HL-60 (cell line): Measurements from ENCODE around the gene RBM10.

ENCODE experiments used
- GABPA ChIP-seq: IDR thresholded peaks from 2 replicates; pipeline ENCODE4 v1.6.1; 2012; ENCODE audit warnings: low read depth
- POLR2AphosphoS5 ChIP-seq: IDR thresholded peaks from 2 replicates; pipeline ENCODE4 v1.6.1; 2012; ENCODE audit warnings: low read depth
- SPI1 ChIP-seq: IDR thresholded peaks from 2 replicates; pipeline ENCODE4 v1.6.1; 2012; ENCODE audit warnings: low read depth, mild to moderate bottlenecking, borderline replicate concordance
- TF ChIP-seq, protein P1 (sequence below): IDR thresholded peaks from one replicate; pipeline ENCODE4 v1.5.1; 2011; ENCODE audit warnings: low read length, control low read depth, inconsistent platforms; ENCODE audit not compliant: insufficient read depth

GRCh38 chrX:47144626-47145394 is at the start of gene RBM10, which contains the start of gene NDUFB11:
- TF ChIP-seq, protein P1, sequence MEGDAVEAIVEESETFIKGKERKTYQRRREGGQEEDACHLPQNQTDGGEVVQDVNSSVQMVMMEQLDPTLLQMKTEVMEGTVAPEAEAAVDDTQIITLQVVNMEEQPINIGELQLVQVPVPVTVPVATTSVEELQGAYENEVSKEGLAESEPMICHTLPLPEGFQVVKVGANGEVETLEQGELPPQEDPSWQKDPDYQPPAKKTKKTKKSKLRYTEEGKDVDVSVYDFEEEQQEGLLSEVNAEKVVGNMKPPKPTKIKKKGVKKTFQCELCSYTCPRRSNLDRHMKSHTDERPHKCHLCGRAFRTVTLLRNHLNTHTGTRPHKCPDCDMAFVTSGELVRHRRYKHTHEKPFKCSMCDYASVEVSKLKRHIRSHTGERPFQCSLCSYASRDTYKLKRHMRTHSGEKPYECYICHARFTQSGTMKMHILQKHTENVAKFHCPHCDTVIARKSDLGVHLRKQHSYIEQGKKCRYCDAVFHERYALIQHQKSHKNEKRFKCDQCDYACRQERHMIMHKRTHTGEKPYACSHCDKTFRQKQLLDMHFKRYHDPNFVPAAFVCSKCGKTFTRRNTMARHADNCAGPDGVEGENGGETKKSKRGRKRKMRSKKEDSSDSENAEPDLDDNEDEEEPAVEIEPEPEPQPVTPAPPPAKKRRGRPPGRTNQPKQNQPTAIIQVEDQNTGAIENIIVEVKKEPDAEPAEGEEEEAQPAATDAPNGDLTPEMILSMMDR: peak; percentile 18
- TF ChIP-seq SPI1: no peak
- TF ChIP-seq GABPA: no peak
- peak; percentile 72 for TF ChIP-seq POLR2AphosphoS5
